Measurements from ENCODE around the gene SORCS2. TPM values are rescaled to one million over a fixed set of nuclear protein-coding genes. Genes with fewer than 3 reads are reported as not detected.

The SORCS2 gene
- total RNA-seq, 2 donors from 2014 or later = 0.68 to 0.92 TPM

GRCh38 chr4:7306986-7307385 is 114.6 kb downstream of the SORCS2 start:
- ATAC-seq (ENCODE audit: insufficient number of reproducible peaks, low FRiP score, low read depth) (no peak), DNase-seq (ENCODE audit: low spot score) (no peak)
- TF ChIP-seq, protein P1, sequence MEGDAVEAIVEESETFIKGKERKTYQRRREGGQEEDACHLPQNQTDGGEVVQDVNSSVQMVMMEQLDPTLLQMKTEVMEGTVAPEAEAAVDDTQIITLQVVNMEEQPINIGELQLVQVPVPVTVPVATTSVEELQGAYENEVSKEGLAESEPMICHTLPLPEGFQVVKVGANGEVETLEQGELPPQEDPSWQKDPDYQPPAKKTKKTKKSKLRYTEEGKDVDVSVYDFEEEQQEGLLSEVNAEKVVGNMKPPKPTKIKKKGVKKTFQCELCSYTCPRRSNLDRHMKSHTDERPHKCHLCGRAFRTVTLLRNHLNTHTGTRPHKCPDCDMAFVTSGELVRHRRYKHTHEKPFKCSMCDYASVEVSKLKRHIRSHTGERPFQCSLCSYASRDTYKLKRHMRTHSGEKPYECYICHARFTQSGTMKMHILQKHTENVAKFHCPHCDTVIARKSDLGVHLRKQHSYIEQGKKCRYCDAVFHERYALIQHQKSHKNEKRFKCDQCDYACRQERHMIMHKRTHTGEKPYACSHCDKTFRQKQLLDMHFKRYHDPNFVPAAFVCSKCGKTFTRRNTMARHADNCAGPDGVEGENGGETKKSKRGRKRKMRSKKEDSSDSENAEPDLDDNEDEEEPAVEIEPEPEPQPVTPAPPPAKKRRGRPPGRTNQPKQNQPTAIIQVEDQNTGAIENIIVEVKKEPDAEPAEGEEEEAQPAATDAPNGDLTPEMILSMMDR (IDR thresholded peaks at IDR 0.05) = no peak
- H3K27ac ChIP-seq = no peak overlapping the region
- H3K4me3 ChIP-seq = no peak overlapping the region
- no peaks in the 10 kb centered on the region for H3K27me3 ChIP-seq (replicated peaks; ENCODE audit: insufficient read depth)
- no peaks in the 10 kb centered on the region for H3K9me3 ChIP-seq
- no peaks in the 10 kb centered on the region for H3K4me1 ChIP-seq (ENCODE audit: control insufficient read depth in 1 of 2, low read depth in 2 of 2)
- no peaks in the 10 kb centered on the region for H3K36me3 ChIP-seq

GRCh38 chr4:7307394-7308099 is 115.2 kb downstream of the SORCS2 start:
- Histone ChIP-seq H3K27ac (no peak overlapping the region), H3K4me3 (no peak overlapping the region), H3K9me3 (no peaks in the 10 kb centered on the region), H3K4me1 (ENCODE audit: control insufficient read depth in 1 of 2, low read depth in 2 of 2) (no peaks in the 10 kb centered on the region), H3K27me3 (replicated peaks; ENCODE audit: insufficient read depth) (no peaks in the 10 kb centered on the region), H3K36me3 (no peaks in the 10 kb centered on the region)
- ATAC-seq (ENCODE audit: insufficient number of reproducible peaks, low FRiP score, low read depth) = no peak
- TF ChIP-seq, protein P1 (IDR thresholded peaks at IDR 0.05) = no peak
- no peak for DNase-seq (ENCODE audit: low spot score)

DNA sequence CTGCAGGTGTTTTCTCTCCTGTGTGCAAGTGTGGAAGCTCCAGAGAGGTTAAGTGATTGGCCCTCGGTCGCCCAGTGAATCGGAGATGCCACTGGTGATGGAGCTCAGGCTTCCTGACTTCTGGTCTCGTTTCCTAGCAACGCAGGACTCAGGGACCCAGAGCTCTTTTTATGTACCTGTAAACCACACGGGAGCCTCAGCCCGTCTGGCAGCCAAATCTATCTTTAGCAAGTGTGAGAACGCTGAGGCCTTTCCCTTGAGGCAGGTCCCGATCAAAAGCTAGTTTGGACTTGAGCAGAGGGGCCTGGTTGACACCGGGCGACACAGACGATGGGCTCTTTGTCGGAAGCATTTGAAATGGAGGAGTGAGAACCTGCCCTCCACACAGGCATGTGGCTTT is 116.8 kb downstream of the SORCS2 start:
- no peak for ATAC-seq (ENCODE audit: insufficient number of reproducible peaks, low FRiP score, low read depth)
- DNase-seq (ENCODE audit: low spot score) = no peak
- no peaks in the 10 kb centered on the region for H3K27me3 ChIP-seq (replicated peaks; ENCODE audit: insufficient read depth)
- no peak overlapping the region for H3K27ac ChIP-seq
- no peaks in the 10 kb centered on the region for H3K9me3 ChIP-seq
- H3K4me1 ChIP-seq (ENCODE audit: control insufficient read depth in 1 of 2, low read depth in 2 of 2) = no peaks in the 10 kb centered on the region
- no peaks in the 10 kb centered on the region for H3K36me3 ChIP-seq
- no peak overlapping the region for H3K4me3 ChIP-seq
- TF ChIP-seq, protein P1 (IDR thresholded peaks at IDR 0.05) = no peak

- H3K27me3 ChIP-seq (replicated peaks; ENCODE audit: insufficient read depth) = no peaks in the 10 kb centered on the region
- no peak for ATAC-seq (ENCODE audit: insufficient number of reproducible peaks, low FRiP score, low read depth)
- no peaks in the 10 kb centered on the region for H3K9me3 ChIP-seq
- H3K36me3 ChIP-seq = no peaks in the 10 kb centered on the region
- H3K27ac ChIP-seq = no peak overlapping the region
- DNase-seq (ENCODE audit: low spot score) = no peak
- no peak overlapping the region for H3K4me3 ChIP-seq
- TF ChIP-seq, protein P1 (IDR thresholded peaks at IDR 0.05) = no peak
- no peaks in the 10 kb centered on the region for H3K4me1 ChIP-seq (ENCODE audit: control insufficient read depth in 1 of 2, low read depth in 2 of 2)
These were observed 117.5 kb downstream of the SORCS2 start for GRCh38 chr4:7309636-7310390.

DNA sequence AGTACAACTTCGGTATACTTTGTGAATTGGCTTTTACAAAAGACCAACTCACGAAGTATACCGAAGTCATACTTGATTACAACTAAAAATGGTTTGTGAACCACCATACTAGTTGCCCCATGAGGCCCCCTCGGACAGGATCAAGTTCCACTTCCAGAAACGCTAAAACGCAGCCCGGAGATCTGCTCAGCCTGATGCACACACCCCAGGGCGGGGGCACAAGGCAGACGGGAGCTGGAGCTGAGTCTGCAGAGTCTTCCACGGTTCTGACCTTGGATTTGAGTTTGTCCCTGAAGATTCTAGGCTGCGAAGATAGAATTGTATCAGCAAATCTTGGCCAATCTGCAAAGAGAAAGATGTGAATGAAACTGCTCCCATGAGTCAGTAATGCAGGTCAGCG is 118.1 kb downstream of the SORCS2 start:
- Histone ChIP-seq H3K4me1 (ENCODE audit: control insufficient read depth in 1 of 2, low read depth in 2 of 2) (no peaks in the 10 kb centered on the region), H3K27ac (no peak overlapping the region), H3K4me3 (no peak overlapping the region), H3K9me3 (no peaks in the 10 kb centered on the region), H3K27me3 (replicated peaks; ENCODE audit: insufficient read depth) (no peaks in the 10 kb centered on the region), H3K36me3 (no peaks in the 10 kb centered on the region)
- ATAC-seq (ENCODE audit: insufficient number of reproducible peaks, low FRiP score, low read depth) = no peak
- DNase-seq (ENCODE audit: low spot score) = no peak
- TF ChIP-seq, protein P1 (IDR thresholded peaks at IDR 0.05) = no peak
